ENCODE data around the gene LMX1A. TPM values are rescaled to one million over a fixed set of nuclear protein-coding genes. Genes with fewer than 3 reads are reported as not detected.
A peak's percentile ranks its signal among the peaks of the same experiment; 100 is the strongest.

LMX1A gene
- total and polyA plus RNA-seq, 4 donors = 0.05 to 0.17 TPM; not detected in 2

GRCh38 chr1:165352442-165353293 lies 3.8 kb downstream of the LMX1A start:
- no peak overlapping the region for H3K9ac ChIP-seq (ENCODE audit: low read depth in 1 of 2, low read length in 2 of 2)
- no peak for TF ChIP-seq HNF4A (conservative IDR thresholded peaks at IDR 0.05)
- no peak for TF ChIP-seq CTCF (IDR thresholded peaks at IDR 0.05; ENCODE audit: low read depth, low read length, missing input control)
- no peak for TF ChIP-seq GABPA (IDR thresholded peaks at IDR 0.05 in 1 of 2, conservative IDR thresholded peaks at IDR 0.05 in 1 of 2)
- TF ChIP-seq ZBTB33 (IDR thresholded peaks at IDR 0.05) = no peak
- no peak for TF ChIP-seq JUND (IDR thresholded peaks at IDR 0.05)
- TF ChIP-seq MAX (IDR thresholded peaks at IDR 0.05) = no peak
- H3K4me3 ChIP-seq (ENCODE audit: low read depth in 1 of 3, low read length in 3 of 3) = peak overlapping the region in 1 of 3 donors; percentile 7
- no peak for DNase-seq (ENCODE audit: low spot score)
- no peaks in the 10 kb centered on the region for H3K9me3 ChIP-seq (ENCODE audit: control insufficient read depth in 4 of 4, low read length in 3 of 4)
- H3K27me3 ChIP-seq (ENCODE audit: control insufficient read depth in 4 of 4, insufficient read depth in 4 of 4, low read length in 3 of 4) = peaks cover 5 to 32% (median 29%) of the 10 kb centered on the region in 4 donors
- no peak overlapping the region for H3K27ac ChIP-seq (ENCODE audit: low read depth in 1 of 2, low read length in 2 of 2)
- H3K36me3 ChIP-seq (ENCODE audit: control insufficient read depth in 4 of 4, insufficient read depth in 3 of 4, low read depth in 1 of 4, low read length in 3 of 4) = no peaks in the 10 kb centered on the region
- peaks cover 16 to 42% (median 31%) of the 10 kb centered on the region in 4 donors for H3K4me1 ChIP-seq (ENCODE audit: control insufficient read depth in 4 of 4, insufficient read depth in 4 of 4, low read length in 3 of 4)
- whole genome bisulfite sequencing = 5% methylated on average over 59 of the region's 59 CpGs

GRCh38 chr1:165351863-165352441 lies 4.6 kb downstream of the LMX1A start:
- H3K27ac ChIP-seq (ENCODE audit: low read depth in 1 of 2, low read length in 2 of 2) = no peak overlapping the region
- no peak overlapping the region for H3K9ac ChIP-seq (ENCODE audit: low read depth in 1 of 2, low read length in 2 of 2)
- no peak for DNase-seq (ENCODE audit: low spot score)
- H3K4me3 ChIP-seq (ENCODE audit: low read depth in 1 of 3, low read length in 3 of 3) = no peak overlapping the region
- H3K27me3 ChIP-seq (ENCODE audit: control insufficient read depth in 4 of 4, insufficient read depth in 4 of 4, low read length in 3 of 4) = peaks cover 7 to 32% (median 31%) of the 10 kb centered on the region in 4 donors
- peaks cover 16 to 42% (median 31%) of the 10 kb centered on the region in 4 donors for H3K4me1 ChIP-seq (ENCODE audit: control insufficient read depth in 4 of 4, insufficient read depth in 4 of 4, low read length in 3 of 4)
- H3K9me3 ChIP-seq (ENCODE audit: control insufficient read depth in 4 of 4, low read length in 3 of 4) = no peaks in the 10 kb centered on the region
- no peaks in the 10 kb centered on the region for H3K36me3 ChIP-seq (ENCODE audit: control insufficient read depth in 4 of 4, insufficient read depth in 3 of 4, low read depth in 1 of 4, low read length in 3 of 4)
- 9% methylated on average over 20 of the region's 20 CpGs for WGBS
- TF ChIP-seq NR2F2 (IDR thresholded peaks at IDR 0.05) = no peak
- TF ChIP-seq YY1 (IDR thresholded peaks at IDR 0.05) = no peak
- TF ChIP-seq FOXA2 (IDR thresholded peaks at IDR 0.05) = no peak
- TF ChIP-seq MAX (IDR thresholded peaks at IDR 0.05) = no peak
- TF ChIP-seq CTCF (IDR thresholded peaks at IDR 0.05; ENCODE audit: low read depth, low read length, missing input control) = no peak

Measured in liver (tissue), 9 donors.